Stimulated activated CD8-positive, alpha-beta memory T cell treated with anti-CD3 and anti-CD28 coated beads, Interleukin-4, amount 100 ng/mL, for 1 hour (primary cell): ENCODE data around the gene CADPS2.

Source experiments
- DNase-seq, 2 donors: peaks; one replicate each; pipeline ENCODE4 v3.0.0-alpha.2; 2020; ENCODE audit warnings: low read depth in 2 of 2, low spot score in 1 of 2

Gene CADPS2

DNA sequence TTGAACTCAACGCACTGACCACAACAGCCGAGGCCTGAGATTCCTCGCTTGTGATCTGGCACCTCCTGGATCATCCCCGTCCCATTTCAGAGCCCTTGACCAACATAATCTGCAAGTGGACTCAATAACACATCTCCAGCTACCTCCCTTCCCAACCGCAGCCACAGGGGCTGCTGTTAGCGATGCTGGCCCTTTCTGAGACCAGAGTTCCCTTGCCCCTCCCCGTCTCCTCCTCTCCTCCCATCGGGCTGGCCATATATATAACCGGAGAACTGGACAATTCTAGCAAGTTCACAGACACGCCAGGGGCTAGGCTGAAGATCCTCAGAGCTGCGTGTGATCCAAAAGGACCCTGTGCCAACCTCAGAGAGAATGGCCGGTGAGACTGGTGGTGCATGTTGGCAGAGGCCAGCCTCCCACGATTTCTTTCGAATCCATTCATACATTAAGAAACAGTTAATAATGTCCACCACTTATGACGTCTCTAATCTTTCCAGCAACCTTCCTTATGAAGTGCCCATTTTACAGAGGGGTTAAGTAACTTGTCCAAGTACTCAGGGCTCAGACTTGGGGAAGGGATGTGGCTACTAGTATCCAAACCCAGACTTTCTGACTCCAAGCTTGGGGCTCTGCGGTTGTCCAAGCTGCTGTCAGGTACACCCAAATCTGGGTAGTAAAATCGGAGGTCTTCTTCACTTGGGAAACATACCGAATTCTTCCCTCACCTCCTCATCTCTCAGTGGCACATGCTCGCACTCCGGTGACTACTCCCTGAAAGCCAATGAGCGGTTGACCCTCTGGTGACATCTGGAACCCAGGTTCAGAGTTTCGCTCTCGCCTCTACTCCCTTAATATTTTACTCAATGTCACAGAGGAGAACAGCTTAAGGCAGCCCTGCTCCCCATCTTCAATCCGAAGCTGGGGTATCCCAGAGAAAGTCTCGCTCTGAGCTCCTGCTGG lies 570.5 kb downstream of the CADPS2 start:
- no peak for DNase-seq

- no peak for DNase-seq
Measured at GRCh38 chr7:122314284-122314683, 572.0 kb downstream of the CADPS2 start.

GRCh38 chr7:122312789-122313188 lies 573.5 kb downstream of the CADPS2 start:
- DNase-seq = no peak

DNA sequence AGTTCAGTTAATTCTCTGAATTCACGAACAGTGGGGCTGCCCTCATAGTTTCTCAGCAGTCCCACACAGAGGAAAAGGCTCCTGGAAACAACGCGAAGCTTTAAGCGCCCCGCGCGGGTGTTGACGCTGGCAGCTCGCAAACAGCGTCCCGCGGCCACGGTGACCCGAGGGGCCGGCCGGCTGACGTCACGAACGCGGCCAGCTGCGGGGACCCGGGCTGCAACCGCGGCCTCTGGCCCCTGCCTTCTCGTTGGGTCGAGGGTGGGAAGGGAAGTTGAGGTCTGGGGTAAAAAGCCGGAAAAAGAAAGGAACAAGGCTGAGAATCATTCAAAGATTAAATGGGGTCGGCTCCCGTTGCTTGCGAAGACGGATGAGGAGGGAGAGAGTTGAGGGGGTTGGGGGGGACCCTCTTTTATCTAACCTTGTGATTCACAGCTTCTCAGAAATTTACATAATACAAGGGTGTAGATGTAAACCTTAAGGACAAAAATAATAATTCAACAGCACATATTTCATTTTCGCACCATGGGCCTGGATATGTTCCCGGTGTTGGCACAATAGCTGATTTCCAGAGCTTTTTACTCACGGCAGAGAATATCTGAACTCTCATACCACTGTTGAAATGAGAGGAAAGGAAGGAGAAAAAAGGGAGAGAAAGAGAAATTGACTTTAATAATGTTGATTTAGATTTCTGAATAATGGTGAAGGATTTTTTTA lies 574.4 kb downstream of the CADPS2 start:
- no peak for DNase-seq

- DNase-seq = no peak
Measured at GRCh38 chr7:122311050-122311700, 575.1 kb downstream of the CADPS2 start.

DNA sequence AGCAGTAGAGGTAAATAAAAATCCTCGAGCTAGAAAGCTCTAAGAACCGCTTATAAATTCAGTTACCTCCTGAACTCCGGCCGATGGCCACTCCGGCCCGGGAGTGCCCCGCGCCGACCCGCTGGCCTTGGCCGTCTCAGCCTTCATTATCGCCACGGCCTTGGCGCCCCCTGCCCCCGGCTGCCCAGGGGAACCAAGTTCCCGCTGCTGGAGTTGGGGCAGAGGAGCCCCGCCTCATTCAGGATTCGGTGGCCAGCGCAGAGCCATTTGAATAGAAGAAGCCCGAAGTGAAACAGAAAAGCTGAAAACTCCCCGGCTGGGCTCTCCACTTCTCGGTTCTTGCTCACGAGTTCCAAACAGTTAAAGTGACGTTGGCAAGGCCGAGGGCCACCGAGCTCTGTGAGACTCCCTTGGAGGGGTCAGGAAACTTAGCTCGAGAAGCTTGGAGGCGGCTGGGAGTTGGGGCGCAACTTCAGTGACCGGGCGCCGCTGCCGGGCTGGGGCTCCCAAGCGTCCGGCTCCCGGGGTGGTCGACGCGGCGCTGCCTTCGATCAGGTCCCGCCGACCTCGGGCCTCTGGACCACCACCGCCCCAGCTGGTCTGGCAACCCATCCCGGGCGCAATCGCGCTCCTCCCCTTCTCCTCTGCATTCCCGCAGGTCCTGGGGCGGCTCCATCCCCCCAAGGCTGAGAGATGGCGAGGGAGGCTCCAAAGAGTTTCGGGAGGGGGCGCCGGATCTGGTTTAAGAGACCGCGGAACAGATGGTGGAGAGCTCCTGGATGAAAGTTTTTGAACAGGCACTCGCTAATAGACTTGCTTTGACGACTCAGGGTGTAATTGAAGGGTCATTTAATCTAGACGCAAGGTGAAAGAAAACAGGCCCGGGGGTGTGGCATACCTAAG lies 575.9 kb downstream of the CADPS2 start:
- no peak for DNase-seq

DNA sequence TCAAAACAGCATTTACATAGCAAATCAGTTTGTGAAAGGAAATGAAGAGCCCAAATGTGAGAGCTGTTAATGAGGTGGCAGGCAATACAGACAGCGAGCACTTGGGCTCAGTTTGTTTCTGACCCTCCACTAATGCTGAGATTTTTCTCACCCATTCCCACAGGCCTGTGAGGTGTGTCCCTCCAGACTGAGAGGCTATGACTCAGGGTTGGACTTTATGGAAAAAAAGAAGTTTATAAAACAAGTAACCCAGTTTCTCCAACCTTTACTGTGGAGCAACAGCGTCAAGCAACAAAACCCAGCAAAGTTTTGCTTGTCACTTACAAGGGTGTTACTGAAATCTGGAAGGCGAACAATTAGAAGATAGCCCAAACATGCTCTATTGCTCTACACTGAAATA lies 576.8 kb downstream of the CADPS2 start:
- no peak for DNase-seq

DNA sequence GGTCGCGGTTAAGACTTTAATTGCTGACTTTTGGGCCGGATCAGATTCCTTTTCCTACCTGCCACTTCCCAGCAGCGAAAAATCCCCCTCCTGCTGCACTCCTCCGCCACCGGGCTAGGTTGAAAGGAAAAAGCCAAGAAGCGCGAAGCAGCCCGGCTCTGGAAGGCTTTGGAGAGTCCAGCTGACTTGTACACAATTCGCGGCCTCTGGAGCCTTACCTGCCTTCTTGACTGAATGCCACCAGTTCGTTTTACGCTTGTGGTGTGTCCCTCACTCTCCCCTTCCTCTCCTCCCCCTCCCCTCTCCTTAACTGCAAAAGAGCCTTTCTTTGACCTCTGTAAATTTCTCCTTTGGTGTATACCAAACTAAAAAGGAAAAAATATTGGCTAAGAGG lies 579.0 kb downstream of the CADPS2 start:
- DNase-seq = no peak

- DNase-seq = no peak
Measured at GRCh38 chr7:122306320-122307227, 579.7 kb downstream of the CADPS2 start.

DNA sequence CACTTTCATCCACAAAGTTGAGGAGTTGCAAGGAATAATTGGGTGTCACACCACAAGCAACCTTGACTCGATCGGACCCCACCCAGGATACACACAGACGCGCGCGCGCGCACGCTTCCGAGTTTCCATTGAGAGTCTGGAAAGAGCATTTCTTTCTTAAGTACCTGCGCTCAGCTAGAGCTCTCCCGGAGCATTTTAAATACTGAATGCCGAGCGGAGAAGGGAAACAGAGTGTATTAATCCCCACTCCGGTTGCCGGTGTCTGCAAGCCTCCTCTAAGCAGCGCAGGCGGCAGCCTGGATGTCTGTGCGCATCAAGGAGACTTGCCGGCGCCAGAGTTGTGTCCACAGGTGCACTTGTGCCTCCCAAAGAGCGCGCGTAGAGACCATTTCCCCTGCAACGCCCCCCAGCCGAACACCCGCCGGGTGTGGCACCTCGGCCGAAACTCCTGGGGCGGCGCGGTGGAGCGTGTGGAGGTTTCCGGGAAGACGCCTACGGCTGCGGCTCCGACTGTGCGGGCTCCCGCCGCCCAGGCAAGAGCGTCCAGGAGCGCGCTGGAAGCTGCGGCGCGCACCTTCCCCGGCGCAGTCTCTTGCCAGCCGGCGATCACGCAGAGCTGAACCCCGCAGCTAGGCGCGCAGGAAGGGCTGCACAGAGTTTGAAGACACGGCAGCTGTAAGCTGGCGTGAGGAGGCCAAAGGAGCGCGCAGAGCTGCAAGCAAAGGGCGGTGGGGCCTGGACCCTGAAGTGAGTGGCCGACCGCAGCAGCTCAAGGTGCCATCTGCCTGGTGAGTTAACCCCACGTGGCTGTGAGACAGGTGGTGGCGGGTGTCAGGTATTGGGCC lies 580.6 kb downstream of the CADPS2 start:
- DNase-seq = no peak

DNA sequence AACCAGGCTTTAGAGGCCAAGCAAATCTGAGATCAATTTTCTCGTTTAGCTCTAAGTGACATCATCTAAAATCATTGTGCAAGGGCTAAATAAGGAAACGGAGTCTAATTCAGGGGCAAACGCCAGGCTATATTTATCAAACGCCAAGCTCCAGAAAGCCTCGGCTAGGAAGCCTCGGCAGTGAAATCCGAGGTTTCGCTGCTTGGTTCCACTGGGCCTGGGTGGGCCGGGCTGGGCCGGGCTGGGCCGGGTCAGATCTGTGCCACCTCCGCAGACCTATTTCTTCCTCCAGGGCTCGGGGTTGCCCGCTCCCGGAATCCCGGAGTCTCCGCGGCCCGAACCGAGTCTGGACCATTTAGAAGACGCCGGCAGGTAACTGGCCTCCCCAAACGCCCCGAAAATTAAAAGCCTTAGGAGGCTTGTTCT lies 581.3 kb downstream of the CADPS2 start:
- no peak for DNase-seq

- no peak for DNase-seq
Measured at GRCh38 chr7:122304319-122304975, 581.8 kb downstream of the CADPS2 start, which contains the start of gene FEZF1. Gene FEZF1, minus strand, starts transcription at chr7:122304750. Its CDS starts 313 bp downstream, at chr7:122304437.

GRCh38 chr7:122303531-122304318 lies 582.5 kb downstream of the CADPS2 start:
- no peak for DNase-seq

GRCh38 chr7:122302761-122303530 lies 583.3 kb downstream of the CADPS2 start:
- no peak for DNase-seq

DNA sequence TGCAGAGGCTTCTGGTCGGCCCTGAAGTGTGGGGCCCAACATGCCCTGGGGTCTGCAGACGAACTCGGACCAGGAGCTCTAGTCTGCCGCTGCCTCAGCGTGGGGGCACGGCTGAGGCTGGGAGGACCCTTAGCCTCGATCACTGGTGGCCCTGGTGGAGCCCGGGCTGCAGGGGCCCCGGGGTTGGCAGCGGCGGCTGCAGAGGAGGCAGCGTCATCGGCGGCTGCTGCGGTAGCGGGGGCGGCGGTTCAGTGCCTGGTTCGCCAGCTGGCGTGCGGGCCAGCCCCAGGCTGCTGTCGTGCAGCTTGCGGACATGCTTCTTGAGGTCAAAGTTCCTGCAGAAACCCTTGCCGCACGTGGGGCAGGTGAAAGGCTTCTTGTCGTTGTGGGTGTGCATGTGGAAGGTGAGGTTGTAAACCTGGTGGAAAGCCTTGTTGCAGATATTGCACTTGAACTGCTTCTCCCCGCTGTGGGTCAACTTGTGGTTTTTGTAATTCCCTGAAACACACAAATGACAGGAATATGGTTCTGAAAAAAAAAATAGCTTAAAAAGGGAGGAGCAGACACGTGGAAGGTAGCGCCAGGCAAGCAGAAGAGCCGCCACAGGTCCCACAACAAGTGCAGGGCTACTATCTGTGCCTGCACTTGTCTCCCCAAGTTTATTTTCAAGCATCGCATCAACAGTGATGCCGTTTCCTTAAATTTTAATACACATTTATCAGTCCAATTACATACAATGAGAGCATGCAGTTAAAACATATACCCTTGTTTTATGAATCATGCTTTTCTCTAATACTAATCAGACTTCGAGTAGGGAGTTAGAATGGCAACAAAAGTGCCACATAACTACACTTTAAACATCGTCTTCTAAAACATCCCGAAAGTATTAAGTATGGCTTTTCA lies 584.2 kb downstream of the CADPS2 start:
- DNase-seq = no peak
